ENCODE data around the gene ABCC8. TPM values are rescaled to one million over a fixed set of nuclear protein-coding genes. Genes with fewer than 3 reads are reported as not detected.

The ABCC8 gene
- total and polyA plus RNA-seq, 2 of the 8 experiments (the other 6 are each of a cell fraction or from before 2014, with no cell fraction given): 3.7 to 4.9 TPM

- peak; percentile 18 to 54 (median 48); a peak in 3 of 4 replicates for TF ChIP-seq CTCF (IDR thresholded peaks at IDR 0.05; ENCODE audit: control extremely low read depth in 1 of 3, insufficient read depth in 1 of 3, low read depth in 1 of 3, low read length in 3 of 3)
- no peak for TF ChIP-seq RFX5 (IDR thresholded peaks at IDR 0.05; ENCODE audit: borderline replicate concordance, low read depth, low read length)
- no peak for TF ChIP-seq FOSL1 (IDR thresholded peaks at IDR 0.05; ENCODE audit: insufficient read depth, low read depth, low read length)
These were observed 81.8 kb downstream of the ABCC8 start (continued) for GRCh38 chr11:17394743-17395390.
